HG02870 (cell line): ENCODE results near the gene PTPRF.

Source experiments
- ATAC-seq: cut with Tn5 transposase; IDR thresholded peaks from one replicate; pipeline ENCODE4 v1.9.1; 2021; ENCODE audit warnings: mild to moderate bottlenecking, moderate library complexity; ENCODE audit not compliant: unreplicated experiment

Gene PTPRF

GRCh38 chr1:43653339-43653738, 122.7 kb downstream of the PTPRF start:
- ATAC-seq: no peak

DNA sequence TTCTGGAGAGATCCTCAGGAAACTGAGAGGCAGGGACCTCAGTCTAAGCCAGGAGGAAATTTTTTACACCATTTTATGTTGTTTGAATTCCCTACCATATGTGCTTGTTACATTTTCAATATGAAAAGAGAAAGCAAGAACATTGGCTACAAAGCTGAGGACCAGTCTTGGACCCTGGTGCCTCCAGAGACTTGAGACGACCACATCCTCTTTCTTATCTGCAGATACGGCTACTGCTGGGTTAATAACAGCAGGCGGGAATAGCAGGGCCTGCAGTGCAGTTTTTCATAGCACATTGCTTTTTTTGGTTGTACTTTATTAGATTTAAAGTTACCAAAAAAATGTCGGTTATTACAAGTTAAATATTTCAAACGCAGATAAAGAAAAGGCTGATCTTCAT, 123.2 kb downstream of the PTPRF start:
- ATAC-seq: no peak

DNA sequence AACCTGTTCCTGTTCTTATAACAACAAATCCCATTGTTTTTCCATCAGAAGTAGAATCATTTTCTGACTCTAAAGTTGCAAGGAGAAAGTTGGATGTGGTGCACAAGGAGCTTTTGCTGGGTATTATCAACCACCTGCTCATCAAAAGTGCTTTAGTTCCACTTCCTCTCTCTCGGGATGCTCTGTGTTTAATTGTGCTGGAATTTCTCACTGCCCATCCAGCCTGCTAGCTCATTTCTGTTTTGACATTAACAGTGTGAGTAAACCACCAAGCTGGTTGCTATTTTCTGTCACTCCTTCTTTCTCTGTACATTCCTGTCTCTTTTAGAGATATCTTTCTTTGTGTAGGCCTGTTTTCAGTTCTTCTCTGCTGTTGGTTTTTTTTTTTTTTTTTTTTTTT, 125.3 kb downstream of the PTPRF start:
- ATAC-seq: no peak

GRCh38 chr1:43659212-43660166, 128.8 kb downstream of the PTPRF start:
- no peak for ATAC-seq

- ATAC-seq: no peak
Observed at GRCh38 chr1:43660355-43660754, 129.7 kb downstream of the PTPRF start.

DNA sequence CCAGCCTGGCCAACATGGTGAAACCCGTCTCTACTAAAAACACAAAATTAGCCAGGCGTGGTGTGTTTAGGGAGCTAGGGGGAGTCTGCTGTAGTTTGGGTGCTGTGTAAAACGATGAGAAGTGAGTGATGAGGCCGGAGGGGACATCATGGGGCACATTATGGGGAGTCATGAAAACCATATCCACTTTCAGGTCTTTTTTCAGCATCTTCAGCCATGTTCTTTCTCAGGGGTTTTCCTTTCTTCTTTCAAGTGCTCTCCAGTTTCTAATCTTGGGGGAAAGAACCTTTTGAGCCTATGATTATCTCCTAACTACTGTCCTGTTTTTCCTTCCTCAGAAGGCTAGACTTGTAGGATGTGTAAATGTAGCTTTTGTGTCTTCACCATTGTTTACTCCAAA, 133.7 kb downstream of the PTPRF start:
- ATAC-seq: no peak

DNA sequence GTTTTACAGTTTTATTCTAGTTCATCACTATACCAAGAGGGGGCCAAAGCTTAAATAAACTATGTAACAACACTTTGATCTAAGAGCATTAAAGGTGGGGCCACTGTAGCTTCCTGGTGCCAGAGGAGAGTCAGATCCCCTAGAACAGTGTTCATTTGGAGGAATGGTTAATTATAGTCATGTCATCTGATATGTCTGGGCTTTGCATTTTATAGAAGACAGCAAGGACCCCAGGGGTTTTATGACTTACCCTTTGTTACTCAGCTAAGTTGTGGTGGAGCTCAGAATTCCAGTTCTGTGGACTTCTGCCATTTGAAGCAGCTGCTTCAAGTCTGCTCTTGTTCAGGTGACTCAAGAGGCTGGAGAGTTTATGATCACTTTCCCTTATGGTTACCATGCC, 135.9 kb downstream of the PTPRF start:
- no peak for ATAC-seq

DNA sequence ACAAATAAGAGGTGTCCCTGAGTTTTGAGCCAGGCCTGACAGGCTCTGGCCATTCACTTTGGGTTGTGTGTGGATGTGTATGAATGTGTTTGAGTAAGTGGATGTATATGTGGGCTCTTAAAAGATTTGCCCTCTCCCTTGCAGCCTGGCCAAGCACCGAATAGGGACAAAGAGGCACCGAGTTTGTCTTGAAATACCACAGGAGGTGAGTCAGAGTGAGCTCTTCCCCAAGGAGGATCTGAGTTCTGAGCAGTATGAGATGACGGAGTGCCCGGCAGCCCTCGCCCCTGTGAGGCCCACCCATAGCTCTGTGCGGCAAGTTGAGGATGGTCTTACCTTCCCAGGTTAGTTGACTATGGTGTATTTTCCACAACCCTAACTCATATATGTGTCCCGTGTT, 138.3 kb downstream of the PTPRF start:
- no peak for ATAC-seq

DNA sequence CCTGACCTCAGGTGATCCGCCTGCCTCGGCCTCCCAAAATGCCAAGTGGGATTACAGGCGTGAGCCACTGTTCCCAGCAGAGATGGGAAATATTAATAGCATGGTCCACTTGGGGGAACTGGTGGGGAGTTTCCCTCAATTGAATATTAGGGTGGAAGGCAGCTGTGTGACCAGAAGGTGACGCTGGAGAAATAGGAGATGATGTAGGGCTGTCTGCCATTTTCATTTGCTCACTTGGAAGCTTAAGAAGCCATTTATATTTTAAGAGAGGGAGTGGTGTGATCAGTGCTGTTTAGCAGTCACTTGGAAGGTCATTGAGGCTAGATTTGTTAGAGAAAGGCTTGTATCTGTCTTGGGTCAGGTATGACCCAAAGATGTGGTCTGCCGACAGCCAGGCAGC, 139.2 kb downstream of the PTPRF start:
- no peak for ATAC-seq

DNA sequence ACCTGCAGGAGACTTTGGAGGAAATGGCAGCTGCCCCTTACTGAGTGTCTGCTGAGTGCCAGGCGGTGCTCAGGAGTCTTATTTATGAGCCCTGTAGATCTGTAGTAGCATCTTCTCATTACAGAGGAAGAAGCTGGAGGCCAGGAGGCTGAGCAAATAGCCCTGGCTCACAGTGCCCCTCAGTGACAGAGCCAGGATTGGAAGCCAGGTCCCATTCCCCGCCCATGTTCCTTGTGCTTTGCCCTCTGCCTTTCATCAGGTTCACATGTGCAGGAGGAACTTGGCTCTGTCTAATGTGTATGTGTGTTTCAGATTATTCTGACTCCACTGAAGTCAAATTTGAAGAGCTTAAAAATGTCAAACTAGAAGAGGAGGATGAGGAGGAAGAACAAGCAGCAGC, 140.5 kb downstream of the PTPRF start:
- ATAC-seq: no peak

DNA sequence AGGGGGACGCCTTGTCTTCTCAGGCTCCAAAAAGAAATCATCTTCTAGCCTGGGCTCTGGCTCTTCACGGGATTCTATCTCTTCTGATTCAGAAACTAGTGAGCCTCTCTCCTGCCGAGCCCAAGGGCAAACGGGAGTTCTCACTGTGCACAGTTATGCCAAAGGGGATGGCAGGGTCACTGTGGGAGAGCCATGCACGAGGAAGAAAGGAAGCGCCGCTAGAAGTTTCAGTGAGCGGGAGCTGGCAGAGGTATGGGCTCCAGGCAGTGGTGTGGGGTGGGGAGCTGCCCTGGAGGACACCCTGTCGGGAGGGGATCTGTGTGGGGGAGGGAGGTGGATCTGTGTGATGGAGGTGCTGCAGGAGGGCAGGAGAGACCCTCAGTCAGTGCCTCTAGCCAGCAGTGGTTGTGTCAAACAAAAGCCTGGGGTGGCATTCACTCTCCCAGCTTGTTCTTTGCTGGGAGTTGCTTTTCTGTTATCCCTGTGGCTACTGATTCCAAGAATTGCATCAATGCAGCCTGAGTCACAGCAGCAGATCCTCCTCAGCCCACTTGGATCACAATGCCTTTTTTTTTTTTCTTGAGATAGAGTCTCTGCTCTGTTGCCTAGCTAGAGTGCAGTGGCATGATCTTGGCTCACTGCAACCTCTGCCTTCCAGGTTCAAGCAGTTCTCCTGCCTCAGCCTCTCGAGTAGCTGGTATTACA, 141.1 kb downstream of the PTPRF start:
- no peak for ATAC-seq

GRCh38 chr1:43673261-43673660, 142.6 kb downstream of the PTPRF start:
- no peak for ATAC-seq
